GM18951 (cell line): ENCODE data around the gene PNPLA1.

Experiments used
- POLR2A ChIP-seq: IDR thresholded peaks from 4 replicates; pipeline ENCODE4 v1.6.1; 2011; ENCODE audit warnings: mild to moderate bottlenecking; ENCODE audit not compliant: insufficient read length, insufficient read depth; ENCODE audit errors: extremely low read depth
- in situ Hi-C: fragments of 300-500 bp; cut with MboI; formaldehyde crosslinking; loops from one replicate; pipeline ENCODE4 v1.12.0; 2022; ENCODE audit warnings: low sequenced_read_pairs, mixed read lengths, inconsistent platforms; ENCODE audit not compliant: unreplicated experiment

PNPLA1 gene, protein sequence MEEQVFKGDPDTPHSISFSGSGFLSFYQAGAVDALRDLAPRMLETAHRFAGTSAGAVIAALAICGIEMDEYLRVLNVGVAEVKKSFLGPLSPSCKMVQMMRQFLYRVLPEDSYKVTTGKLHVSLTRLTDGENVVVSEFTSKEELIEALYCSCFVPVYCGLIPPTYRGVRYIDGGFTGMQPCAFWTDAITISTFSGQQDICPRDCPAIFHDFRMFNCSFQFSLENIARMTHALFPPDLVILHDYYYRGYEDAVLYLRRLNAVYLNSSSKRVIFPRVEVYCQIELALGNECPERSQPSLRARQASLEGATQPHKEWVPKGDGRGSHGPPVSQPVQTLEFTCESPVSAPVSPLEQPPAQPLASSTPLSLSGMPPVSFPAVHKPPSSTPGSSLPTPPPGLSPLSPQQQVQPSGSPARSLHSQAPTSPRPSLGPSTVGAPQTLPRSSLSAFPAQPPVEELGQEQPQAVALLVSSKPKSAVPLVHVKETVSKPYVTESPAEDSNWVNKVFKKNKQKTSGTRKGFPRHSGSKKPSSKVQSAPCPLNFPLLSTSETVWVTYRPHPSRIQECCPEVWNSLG

DNA sequence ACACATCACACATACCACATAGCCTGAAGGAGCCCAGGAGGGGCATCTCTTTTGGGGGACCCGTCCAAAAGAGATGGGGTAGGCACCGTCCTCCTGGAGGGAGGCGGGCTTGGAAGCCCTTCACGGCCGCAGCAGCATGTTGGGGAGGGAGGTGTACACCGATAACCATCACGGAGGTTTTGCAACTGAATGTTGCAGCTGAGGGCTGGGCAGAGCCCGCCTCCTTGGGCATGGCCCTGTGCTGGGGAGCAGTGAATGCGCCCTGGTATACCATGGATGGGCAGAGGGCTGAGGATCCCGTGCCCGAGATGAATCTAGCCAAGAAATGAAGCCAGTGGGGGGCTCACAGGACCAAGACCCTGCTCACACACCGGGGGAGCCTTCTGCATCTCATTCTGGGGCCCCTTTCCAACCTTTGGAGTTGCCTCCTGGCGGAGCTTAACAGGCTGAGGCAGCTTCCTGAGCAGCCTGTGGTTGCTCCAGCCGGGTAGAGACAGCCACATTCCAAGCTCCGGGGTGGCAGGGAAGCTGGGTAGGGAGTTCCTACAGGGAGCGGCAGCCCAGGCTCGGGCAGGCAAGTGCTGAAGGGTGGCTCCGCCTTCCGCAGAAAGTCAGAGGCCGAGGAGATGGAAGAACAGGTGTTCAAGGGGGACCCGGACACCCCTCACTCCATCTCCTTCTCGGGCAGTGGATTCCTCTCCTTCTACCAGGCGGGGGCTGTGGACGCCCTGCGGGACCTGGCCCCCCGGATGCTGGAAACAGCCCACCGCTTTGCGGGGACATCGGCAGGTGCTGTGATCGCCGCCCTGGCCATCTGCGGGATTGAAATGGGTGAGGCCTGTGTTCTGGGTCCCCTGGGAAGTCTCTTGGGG lies at the start of gene PNPLA1:
Gene PNPLA1, plus strand, starts transcription at position 227 of the 872 bp plus-strand sequence. Its CDS starts 400 bp downstream, at position 627.
- in situ Hi-C loops: no loop called here
- no peak for TF ChIP-seq POLR2A

DNA sequence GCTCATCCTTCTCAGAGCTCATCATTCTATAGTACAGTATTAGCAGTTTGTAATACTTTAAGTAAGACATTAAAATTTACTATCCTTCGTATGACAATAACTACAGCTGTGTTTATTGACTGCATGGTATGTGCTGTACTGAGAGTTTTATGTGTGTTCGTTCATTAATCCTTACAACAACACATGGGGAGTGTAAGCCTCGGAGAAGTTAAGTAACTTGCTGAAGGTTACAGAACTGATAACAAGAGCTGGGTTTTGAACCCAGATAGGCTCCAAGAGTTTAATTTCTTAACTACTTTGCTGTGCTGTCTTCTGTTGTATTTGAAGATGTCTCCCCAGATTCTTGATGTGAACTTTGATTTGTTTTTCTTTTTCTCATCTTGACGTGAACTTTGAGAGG lies 49.6 kb upstream of the PNPLA1 start:
- TF ChIP-seq POLR2A: no peak
- in situ Hi-C loops: no loop called here

DNA sequence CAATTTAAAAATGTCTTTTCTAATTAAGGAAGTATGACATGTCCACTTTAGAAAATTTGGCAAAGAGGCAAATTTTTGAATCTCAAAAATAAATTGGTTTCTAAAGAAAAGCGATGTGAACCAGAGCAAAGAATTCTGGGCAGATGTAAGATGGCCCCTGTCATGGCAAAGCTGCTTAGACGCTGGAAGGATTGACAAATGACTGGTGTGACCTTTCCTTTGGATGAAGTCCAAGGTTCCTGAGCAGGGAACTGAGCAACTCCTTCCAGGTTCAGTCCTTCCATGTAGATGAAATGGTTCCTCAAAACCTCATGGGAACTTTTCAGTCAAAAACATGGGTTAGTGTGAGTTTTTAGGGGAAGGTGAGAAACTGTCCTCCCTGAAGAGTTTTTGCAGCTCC lies 48.2 kb upstream of the PNPLA1 start:
- TF ChIP-seq POLR2A: no peak
- in situ Hi-C loops: no loop called here

DNA sequence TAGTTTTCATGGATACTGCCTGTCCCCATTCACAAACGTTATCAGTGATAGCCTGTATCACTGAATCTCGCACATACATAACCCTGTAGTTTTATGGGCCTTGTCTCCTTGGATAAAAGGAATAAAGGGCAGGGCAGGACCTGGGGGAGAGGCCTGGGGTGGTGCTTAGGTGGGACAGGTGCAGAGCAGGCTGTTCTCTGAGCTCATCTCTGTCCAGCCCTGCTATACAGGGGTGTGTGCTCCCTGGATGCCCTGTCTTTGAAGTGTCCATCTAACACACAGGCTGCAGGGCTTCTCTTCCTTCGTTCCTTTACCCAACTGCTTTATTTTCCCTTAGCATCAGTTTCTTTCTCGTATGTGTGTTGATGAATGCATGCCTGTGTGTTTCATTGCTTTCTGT lies 46.9 kb upstream of the PNPLA1 start:
- in situ Hi-C loops: no loop called here
- TF ChIP-seq POLR2A: no peak

DNA sequence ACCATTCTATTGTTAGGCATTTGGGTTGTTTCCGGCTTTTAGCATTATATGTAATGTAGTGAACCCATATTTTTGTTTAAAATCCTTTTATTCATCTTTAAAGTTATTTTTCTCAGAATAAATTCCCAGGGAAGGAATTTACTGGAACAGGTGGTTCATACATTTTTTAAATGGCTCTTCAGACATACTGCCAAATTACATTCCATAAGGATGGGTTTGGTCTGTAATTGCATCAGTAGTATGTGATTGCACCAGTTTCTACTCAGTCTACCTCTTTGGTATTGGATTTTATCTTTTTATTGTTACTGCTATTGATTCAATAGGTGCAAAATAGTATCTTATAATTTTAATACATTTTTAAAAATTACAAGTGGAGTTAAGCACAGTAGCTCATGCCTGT lies 46.2 kb upstream of the PNPLA1 start:
- TF ChIP-seq POLR2A: no peak
- in situ Hi-C loops: no loop called here

DNA sequence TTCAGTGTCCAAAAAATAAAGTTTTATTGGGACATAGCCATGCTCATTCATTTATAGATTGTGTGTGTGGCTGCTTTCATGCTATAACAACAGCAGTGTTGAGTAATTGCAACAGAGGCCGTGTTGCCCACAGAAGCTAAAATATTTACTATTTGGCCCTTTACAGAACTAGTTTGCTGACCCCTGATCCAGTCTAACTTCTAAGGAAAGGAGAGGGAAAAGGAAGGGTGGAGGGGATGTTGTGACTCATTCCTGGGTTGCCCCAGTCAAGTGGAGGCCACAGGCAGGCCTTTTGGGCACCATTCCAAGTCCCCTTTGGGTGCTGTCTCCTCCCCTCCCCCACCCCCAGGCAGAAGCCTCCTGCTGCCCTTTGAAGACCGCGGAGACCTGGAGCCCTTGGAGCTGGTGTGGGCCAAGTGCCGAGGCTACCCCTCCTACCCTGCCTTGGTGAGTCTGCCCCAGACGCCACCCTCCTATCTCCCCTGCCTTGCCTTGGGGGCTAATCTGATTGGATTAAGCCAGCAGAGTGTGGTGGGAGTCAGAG lies 44.9 kb upstream of the PNPLA1 start:
- in situ Hi-C loops: no loop called here
- no peak for TF ChIP-seq POLR2A

DNA sequence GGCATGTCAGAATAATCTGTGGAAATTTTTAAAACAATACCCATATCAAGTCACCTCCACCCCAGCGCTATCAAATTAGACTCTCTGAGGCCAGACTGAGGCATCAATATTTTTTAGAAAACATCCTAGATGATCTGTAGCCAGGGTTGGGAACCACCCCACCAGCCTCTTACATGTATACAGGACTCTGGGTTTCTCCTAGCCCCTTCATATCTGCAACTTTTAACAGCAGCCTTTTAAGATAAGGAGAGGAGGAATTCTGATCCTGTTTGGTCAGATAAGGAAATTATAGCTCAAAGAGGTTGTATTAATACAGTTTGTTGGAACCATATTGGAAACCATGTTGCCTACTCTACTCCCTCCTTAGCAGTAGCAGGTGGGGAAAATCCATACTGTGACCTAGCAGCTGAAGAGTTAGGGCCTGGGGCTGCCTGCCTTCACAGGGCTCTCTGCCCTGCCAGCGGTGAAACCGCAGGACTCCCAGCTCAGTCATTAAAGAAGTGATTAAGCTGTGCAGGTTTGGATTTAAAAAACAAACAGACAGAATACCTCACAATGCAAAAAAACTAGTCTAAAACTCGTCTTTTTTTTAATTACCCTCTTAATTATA lies 43.3 kb upstream of the PNPLA1 start:
- in situ Hi-C loops: no loop called here
- no peak for TF ChIP-seq POLR2A

DNA sequence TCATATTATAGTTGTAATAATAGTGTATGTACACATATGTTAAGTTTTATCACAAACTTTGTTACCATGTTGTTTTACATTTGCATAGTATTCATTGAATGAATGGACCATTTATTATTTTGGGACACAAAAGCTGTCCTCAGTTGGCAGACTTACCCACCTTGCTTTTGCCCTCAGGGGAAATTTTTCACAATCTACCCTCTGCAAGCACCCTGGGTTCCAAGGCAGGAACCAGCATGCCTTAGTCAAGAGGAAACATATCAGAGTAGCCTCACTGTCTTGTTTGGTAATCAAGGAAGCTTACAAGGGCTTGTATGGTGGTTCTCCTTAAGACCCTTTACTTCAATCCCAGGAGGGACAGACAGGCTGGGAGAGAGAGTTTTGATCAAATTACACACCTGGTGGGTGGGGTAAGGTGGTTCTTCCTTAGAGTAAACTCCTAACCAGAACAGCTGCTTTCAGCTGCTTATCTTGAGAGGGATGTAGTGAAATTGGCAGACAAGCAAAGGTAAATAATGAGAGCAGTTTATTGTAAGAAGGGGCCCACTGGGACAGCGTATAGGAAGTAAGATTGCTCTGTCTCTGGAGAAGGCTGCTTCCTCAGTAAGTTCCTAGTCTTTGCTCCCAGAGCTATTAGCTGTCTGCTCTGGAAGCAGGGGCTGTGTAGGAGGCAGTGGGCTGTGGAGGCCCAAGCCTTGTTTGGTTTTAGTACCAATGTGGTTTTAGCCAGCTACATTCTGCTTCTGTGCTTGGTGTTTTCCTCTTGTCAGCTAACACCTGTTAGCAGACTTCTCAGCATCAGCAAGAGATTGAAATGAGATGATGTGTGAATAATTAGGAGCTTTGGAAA lies 42.3 kb upstream of the PNPLA1 start:
- no peak for TF ChIP-seq POLR2A
- in situ Hi-C loops: no loop called here

DNA sequence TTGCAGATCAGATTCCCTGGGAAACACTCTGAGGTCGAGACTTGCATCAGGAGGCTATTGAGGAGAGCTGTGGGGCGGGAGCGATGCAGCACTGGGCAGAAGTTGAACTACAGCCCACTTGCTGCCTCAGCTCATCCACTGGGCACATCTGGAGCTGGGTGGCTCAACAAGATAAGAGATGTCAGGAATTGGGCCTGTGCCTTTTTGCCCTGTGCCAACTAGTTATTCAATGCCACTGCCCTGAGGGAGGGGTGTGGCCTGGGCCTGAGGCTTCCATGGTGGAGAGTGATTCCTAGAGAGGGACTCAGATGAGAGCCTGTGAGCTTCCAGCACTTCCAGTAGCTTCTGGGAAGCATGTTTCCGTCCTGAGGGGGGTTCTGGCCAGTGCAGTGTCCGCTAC lies 40.6 kb upstream of the PNPLA1 start:
- in situ Hi-C loops: no loop called here

DNA sequence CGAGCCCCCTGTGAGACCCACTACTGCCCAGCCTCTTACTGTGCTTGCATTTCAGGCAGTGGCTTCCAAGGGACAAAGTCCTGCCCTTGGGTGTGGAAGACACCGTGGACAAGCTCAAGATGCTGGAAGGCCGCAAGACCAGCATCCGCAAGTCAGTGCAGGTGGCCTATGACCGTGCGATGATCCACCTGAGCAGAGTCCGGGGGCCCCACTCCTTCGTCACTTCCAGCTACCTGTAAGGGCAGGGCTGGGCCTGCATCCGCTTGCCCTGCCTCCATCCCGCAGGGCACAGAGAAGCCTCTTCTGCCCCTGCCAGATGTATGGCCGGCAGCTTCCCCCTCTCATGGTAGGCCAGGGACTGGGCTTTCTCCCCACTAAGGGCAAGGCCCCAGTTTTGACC lies 39.5 kb upstream of the PNPLA1 start:
- in situ Hi-C loops: no loop called here
- TF ChIP-seq POLR2A: no peak

More for the DNA sequence above, 40.6 kb upstream of the PNPLA1 start:
- no peak for TF ChIP-seq POLR2A

DNA sequence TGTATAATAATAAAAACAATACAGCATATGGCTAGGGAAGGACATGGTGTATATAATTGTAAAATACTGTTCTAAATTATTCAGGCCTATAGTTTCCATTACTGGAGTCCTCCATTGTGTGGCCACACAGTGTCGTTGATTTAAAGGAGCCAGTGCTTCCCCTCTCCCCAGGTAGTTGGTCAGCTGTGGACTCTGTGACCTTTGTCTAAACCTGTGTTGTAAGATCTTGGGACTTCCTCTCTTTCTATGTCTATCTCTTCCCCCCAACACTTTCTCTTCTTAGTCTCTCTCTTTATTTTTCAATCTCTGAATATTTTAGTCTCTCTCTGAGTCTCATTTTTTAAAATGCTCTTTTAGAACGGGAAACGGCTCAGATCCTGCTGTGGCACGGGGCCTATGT lies 37.7 kb upstream of the PNPLA1 start:
- TF ChIP-seq POLR2A: no peak
- in situ Hi-C loops: no loop called here

DNA sequence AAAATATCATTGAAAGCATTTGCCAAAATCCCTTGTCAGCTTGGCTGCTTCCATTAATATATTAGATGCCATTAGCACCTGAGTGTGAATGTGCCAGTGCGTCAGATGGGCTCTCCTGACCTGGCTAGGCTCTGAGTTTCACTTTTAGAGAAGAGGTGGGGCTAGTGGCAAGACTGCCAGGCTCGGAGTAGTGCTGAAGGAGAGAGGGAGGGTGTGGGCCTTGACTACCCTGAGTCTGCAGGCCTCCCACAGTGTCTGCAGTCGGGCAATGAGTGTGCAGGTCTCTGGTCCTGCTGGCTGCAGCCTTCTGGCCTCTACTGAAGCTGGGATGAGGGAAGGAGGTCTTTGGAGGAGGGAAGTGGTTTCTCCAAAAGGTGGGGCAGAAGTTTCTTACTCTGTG lies 34.6 kb upstream of the PNPLA1 start:
- no peak for TF ChIP-seq POLR2A
- in situ Hi-C loops: no loop called here
